ENCODE data around the gene BRINP2. TPM values are rescaled to one million over a fixed set of nuclear protein-coding genes. Genes with fewer than 3 reads are reported as not detected.
A peak's percentile ranks its signal among the peaks of the same experiment; 100 is the strongest.

BRINP2 gene
- total RNA-seq, 1 donor from 2014 or later = 0.46 TPM

- no peak for DNase-seq (ENCODE audit: low spot score)
Observed at GRCh38 chr1:177270863-177271262, 100.1 kb downstream of the BRINP2 start.

GRCh38 chr1:177273141-177273540, 102.4 kb downstream of the BRINP2 start:
- no peak for DNase-seq (ENCODE audit: low spot score)

- peak; percentile 86 for DNase-seq (ENCODE audit: low spot score)
Observed at GRCh38 chr1:177274687-177275211, 104.0 kb downstream of the BRINP2 start.

GRCh38 chr1:177275736-177276135, 105.0 kb downstream of the BRINP2 start:
- no peak for DNase-seq (ENCODE audit: low spot score)

- DNase-seq (ENCODE audit: low spot score) = no peak
Observed at GRCh38 chr1:177278626-177279390, 108.0 kb downstream of the BRINP2 start.

- DNase-seq (ENCODE audit: low spot score) = no peak
Observed at GRCh38 chr1:177281901-177282300, 111.1 kb downstream of the BRINP2 start.

GRCh38 chr1:177282976-177283375, 112.2 kb downstream of the BRINP2 start:
- DNase-seq (ENCODE audit: low spot score) = no peak

GRCh38 chr1:177283380-177283779, 112.6 kb downstream of the BRINP2 start:
- DNase-seq (ENCODE audit: low spot score) = no peak

- no peak for DNase-seq (ENCODE audit: low spot score)
Observed at GRCh38 chr1:177286396-177286795, 115.6 kb downstream of the BRINP2 start.

GRCh38 chr1:177287270-177287669, 116.5 kb downstream of the BRINP2 start:
- no peak for DNase-seq (ENCODE audit: low spot score)

- DNase-seq (ENCODE audit: low spot score) = no peak
Observed at GRCh38 chr1:177287994-177288393, 117.2 kb downstream of the BRINP2 start.

GRCh38 chr1:177289532-177289931, 118.8 kb downstream of the BRINP2 start:
- DNase-seq (ENCODE audit: low spot score) = no peak

- no peak for DNase-seq (ENCODE audit: low spot score)
Observed at GRCh38 chr1:177300431-177300830, 129.7 kb downstream of the BRINP2 start.

GRCh38 chr1:177301425-177302124, 130.8 kb downstream of the BRINP2 start:
- DNase-seq (ENCODE audit: low spot score) = no peak

GRCh38 chr1:177302357-177303044, 131.7 kb downstream of the BRINP2 start:
- DNase-seq (ENCODE audit: low spot score) = no peak

GRCh38 chr1:177305040-177306018, 134.6 kb downstream of the BRINP2 start:
- DNase-seq (ENCODE audit: low spot score) = no peak

GRCh38 chr1:177306019-177306415, 135.3 kb downstream of the BRINP2 start:
- no peak for DNase-seq (ENCODE audit: low spot score)

- DNase-seq (ENCODE audit: low spot score) = no peak
Observed at GRCh38 chr1:177306981-177307380, 136.2 kb downstream of the BRINP2 start.

GRCh38 chr1:177307771-177308170, 137.0 kb downstream of the BRINP2 start:
- no peak for DNase-seq (ENCODE audit: low spot score)

- no peak for DNase-seq (ENCODE audit: low spot score)
Observed at GRCh38 chr1:177309880-177310279, 139.1 kb downstream of the BRINP2 start.

GRCh38 chr1:177310326-177310725, 139.6 kb downstream of the BRINP2 start:
- DNase-seq (ENCODE audit: low spot score) = no peak

Measured in mucosa of gallbladder (tissue), 1 donor.